ENCODE data around the gene SLC25A31. TPM values are rescaled to one million over a fixed set of nuclear protein-coding genes. Genes with fewer than 3 reads are reported as not detected.

The SLC25A31 gene
- total RNA-seq, result not detected in 2 replicates

GRCh38 chr4:127730142-127730913 is at the start of gene SLC25A31:
Gene SLC25A31, plus strand, starts transcription at chr4:127730400. Its CDS starts 146 bp downstream, at chr4:127730546.

GRCh38 chr4:127782275-127783025 is 52.2 kb downstream of the SLC25A31 start, which contains the start of gene HSPA4L:
Gene HSPA4L, plus strand, starts transcription at chr4:127782322. Its CDS starts 229 bp downstream, at chr4:127782551.

Other genes with a start within 250 kb of the SLC25A31 start
- gene INTU, start 97.4 kb upstream of the SLC25A31 start, total RNA-seq, result 1.6 and 1.7 TPM in 2 replicates
- 9.8 and 17.3 TPM in 2 replicates for gene HSPA4L, start 51.9 kb downstream of the SLC25A31 start, total RNA-seq
- gene PLK4, start 150.5 kb downstream of the SLC25A31 start, total RNA-seq, result 16.3 and 17.4 TPM in 2 replicates
- gene MFSD8, start 234.8 kb downstream of the SLC25A31 start, total RNA-seq, result 7.5 and 9.9 TPM in 2 replicates
- gene ABHD18, start 235.0 kb downstream of the SLC25A31 start, total RNA-seq, result 3.6 and 5.1 TPM in 2 replicates